Measurements from ENCODE around the gene CFAP141.

Gene CFAP141

DNA sequence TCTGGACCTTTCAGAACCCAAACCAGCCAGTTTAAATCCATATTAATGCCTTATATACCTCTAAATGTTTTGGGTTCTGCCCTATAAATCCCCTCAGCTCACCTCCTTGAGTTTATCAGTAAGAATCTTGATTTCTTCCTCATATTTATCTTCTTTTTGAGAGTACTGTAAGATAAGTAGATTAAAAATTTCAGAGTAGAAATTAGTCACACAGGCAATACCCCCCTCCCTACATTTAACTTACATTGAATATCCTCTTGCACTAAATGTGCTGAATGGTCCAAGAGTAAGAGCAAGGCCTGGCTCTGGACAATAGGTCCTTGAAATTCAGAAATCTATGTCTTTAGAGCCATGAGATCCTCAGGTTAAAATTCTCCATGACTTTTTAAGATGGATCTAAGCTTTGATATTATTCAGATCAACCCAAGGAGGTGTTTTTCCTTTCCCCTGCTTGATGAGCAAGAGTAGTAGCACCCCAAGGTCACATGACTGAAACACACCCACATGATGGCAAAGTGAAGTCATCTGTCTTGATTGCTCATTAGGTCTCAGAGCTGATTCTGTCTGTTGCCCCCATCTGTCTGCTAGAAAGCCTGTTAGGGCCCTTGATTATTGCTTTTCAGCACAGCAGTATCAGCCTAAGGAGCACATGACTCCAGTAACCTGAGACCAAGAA, 35.4 kb downstream of the CFAP141 start:
- no peak overlapping the region for H3K27ac ChIP-seq
- TF ChIP-seq, protein P1, sequence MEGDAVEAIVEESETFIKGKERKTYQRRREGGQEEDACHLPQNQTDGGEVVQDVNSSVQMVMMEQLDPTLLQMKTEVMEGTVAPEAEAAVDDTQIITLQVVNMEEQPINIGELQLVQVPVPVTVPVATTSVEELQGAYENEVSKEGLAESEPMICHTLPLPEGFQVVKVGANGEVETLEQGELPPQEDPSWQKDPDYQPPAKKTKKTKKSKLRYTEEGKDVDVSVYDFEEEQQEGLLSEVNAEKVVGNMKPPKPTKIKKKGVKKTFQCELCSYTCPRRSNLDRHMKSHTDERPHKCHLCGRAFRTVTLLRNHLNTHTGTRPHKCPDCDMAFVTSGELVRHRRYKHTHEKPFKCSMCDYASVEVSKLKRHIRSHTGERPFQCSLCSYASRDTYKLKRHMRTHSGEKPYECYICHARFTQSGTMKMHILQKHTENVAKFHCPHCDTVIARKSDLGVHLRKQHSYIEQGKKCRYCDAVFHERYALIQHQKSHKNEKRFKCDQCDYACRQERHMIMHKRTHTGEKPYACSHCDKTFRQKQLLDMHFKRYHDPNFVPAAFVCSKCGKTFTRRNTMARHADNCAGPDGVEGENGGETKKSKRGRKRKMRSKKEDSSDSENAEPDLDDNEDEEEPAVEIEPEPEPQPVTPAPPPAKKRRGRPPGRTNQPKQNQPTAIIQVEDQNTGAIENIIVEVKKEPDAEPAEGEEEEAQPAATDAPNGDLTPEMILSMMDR (conservative IDR thresholded peaks at IDR 0.05): no peak
- TF ChIP-seq ZFX (IDR thresholded peaks at IDR 0.05): no peak

DNA sequence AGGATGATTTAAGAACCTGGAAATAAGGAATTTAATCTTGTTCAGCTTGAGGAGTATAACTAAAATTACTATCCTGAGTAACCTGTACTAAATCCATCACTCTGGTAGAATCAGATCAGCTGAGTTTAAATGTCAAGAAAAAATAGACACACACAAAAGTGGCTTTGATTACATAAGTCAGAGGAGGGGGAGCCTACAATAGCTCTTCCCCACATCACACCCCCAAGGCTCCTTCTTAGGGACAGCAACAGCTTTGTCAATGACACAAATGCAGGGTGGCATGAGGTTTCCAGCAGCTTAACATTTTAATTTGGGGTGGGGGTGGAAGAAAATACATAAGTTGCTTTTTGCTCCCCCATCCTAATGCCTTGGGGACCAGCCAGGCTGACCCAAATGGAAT, 38.7 kb downstream of the CFAP141 start:
- H3K27ac ChIP-seq: no peak overlapping the region
- TF ChIP-seq, protein P1 (conservative IDR thresholded peaks at IDR 0.05): no peak

DNA sequence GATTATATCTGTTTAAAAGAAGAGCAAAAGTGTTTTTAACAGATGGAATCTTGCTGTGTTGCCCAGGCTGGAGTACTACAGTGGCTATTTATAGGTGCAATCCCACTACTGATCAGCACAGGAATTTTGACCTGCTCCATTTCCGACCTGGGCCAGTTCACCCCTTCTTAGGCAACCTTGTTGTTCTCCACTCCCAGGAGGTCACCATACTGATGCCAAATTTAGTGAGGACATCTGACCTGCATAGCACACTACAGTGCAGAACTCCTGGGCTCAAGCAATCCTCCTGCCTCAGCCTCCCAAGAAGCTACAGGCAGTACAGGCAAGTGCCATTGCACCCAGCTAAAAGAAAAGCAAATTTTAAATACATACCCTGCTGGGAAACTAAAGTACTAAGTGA, 39.9 kb downstream of the CFAP141 start:
- no peak overlapping the region for H3K27ac ChIP-seq
- TF ChIP-seq, protein P1 (conservative IDR thresholded peaks at IDR 0.05): no peak
- TF ChIP-seq ZFX (IDR thresholded peaks at IDR 0.05): no peak

DNA sequence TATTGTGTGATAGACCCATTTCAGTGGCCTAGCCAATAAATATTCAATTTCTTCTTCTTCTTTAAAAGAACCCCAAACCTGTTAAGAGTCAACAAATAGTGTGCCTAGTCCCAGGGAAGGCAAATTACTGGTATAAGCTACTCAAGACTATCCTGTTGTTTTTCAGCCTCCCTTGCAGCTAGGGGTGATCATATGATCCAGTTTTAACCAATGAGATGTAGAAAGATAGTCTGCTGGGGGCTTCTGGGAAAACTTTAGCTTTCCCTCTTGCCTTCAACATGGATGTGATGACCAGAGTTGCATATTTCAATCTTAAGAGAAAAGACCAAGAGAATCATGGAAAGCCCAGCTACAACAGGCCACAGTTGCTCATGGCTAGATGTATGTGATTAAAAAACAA, 46.6 kb downstream of the CFAP141 start:
- H3K27ac ChIP-seq: no peak overlapping the region
- TF ChIP-seq ZFX (IDR thresholded peaks at IDR 0.05): no peak
- TF ChIP-seq, protein P1 (conservative IDR thresholded peaks at IDR 0.05): no peak

DNA sequence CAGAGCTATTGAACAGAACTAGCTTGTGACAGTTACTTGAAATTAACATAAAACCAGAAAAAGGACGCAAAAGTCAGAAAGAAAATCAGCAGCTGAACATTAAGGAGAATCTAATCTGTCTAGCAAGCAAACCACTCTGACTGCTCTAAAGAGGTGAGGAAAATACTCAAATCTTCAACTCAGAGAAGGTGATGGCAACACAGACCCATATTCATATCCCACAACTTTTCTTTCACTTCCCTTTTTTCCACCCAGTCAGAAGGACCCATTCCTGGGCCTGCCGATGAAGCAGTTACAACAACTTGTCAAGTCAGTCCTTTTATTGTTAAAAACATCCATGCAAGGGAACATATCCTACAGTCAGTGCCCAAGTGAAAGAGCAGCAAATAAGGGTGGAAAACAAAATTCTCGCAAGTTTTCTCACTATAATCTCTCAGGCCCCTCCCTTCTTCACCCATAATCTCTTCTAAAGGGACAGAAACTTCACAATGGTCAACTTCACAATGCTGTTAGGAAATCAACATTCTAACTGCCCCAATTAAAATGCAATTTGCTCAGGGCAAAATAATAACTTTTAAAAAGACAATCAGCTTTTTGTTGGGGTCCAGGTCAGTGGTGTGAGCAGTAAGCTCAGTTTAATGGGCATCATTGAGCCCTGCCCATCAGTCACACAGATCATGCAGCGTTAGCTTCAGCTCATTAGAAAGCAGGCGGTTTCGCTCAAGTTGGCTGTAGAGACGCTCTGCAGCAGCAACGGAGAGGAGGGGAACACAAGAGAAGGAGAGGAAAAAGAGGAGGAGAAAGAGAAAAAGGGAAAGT, 47.6 kb downstream of the CFAP141 start:
- no peak overlapping the region for H3K27ac ChIP-seq
- TF ChIP-seq, protein P1 (conservative IDR thresholded peaks at IDR 0.05): no peak

DNA sequence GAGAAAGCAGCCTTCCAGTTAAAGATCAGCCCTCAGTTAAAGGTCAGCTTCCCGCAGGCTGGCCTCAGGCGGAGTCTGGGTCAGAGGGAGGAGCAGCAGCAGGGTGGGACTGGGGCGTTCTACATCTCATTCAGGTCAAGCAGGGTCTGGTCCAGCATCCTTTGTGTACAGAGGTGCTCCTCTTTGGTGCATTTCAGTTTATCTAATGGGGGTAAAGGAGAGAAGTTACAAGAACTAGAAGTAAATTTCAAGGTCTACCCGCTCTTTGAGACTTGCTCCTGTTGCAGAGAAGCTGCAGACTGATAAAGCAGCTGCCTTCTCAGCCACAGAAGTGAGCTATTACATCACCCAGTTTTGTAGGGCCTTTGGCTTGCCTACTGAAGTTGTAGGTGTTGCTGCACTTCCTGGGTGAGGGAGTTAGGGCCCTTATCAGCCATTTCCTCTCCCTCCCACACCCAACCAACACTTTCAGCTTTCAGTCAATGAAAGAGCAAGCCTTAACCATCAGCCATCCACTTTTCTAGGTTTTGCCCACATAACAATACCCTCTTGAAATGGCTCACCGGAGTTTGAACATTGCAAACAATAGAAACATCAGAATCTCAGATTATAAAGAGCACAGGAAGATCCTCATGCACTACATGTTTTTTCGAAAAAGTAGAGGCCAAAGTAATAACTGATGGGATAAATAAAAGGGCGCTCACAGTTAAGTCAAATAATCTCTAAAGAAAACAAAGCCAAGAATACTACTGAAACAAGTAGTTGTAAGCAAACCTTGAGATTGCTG, 48.4 kb downstream of the CFAP141 start:
- no peak for TF ChIP-seq ZFX (IDR thresholded peaks at IDR 0.05)
- TF ChIP-seq, protein P1 (conservative IDR thresholded peaks at IDR 0.05): no peak
- H3K27ac ChIP-seq: no peak overlapping the region

DNA sequence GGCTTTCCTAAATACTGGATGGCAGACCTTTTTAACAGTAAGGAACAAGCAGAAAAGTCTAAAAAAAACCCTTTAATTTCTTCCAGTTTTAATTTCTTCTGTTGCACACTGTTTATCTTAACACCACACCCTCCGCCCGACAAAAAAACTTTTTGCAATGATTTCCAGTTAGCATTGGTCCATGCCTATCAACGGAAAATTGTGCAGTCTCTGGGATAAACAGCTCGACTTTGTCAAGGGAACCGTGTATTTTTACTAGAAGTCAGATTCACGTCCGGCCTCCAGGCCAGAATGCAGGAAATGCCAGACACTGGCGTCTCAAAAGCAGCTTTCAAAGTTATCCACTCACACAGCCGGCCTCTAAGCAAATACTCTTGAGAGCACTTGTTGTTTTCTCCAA, 50.9 kb downstream of the CFAP141 start:
- H3K27ac ChIP-seq: peak overlapping the region; percentile 9
- no peak for TF ChIP-seq ZFX (IDR thresholded peaks at IDR 0.05)
- TF ChIP-seq, protein P1 (conservative IDR thresholded peaks at IDR 0.05): no peak
